SU-DHL-6 (cell line): ENCODE measurements around the gene MDK.
"Not testable (repeated sequence)": the region's sequence is repeated elsewhere in the genome, so short reads cannot be mapped to it uniquely, and the experiment has no call there.

Experiments
- H2AFZ ChIP-seq: fragments of 200-600 bp; sonication (generic); 2 replicates; pipeline ENCODE4 v1.6.1; 2014; ENCODE audit warnings: low read depth, mild to moderate bottlenecking, moderate library complexity, mixed read lengths, antibody characterized with exemption, low read length; ENCODE audit not compliant: severe bottlenecking
- H3F3A ChIP-seq: fragments of 200-600 bp; shearing (Covaris generic); 2 replicates; pipeline ENCODE4 v1.6.0; 2016; ENCODE audit warnings: antibody characterized with exemption, mild to moderate bottlenecking; ENCODE audit not compliant: insufficient read depth
- H3K27ac ChIP-seq: fragments of 200-600 bp; sonication (generic); 2 replicates; pipeline ENCODE4 v1.5.1; 2016; ENCODE audit warnings: low read depth, mild to moderate bottlenecking, low read length, moderate library complexity, mixed read lengths
- H3K27me3 ChIP-seq: fragments of 200-600 bp; sonication (generic), shearing (Covaris generic); 2 replicates; pipeline ENCODE4 v1.6.0; 2014; ENCODE audit warnings: mild to moderate bottlenecking, low read length
- H3K36me3 ChIP-seq: fragments of 200-600 bp; sonication (generic); 2 replicates; pipeline ENCODE4 v1.6.1; 2014; ENCODE audit warnings: mild to moderate bottlenecking, low read length, mixed read lengths
- H3K4me2 ChIP-seq: fragments of 300-600, 200-600 bp; shearing (Covaris generic), sonication (generic); 2 replicates; pipeline ENCODE4 v1.6.0; 2014; ENCODE audit warnings: low read length, low read depth, mild to moderate bottlenecking; ENCODE audit not compliant: poor library complexity, severe bottlenecking
- H3K4me3 ChIP-seq: fragments of 200-600 bp; sonication (generic); 2 replicates; pipeline ENCODE4 v1.5.1; 2014; ENCODE audit warnings: antibody characterized with exemption, low read length, mild to moderate bottlenecking, mixed read lengths; ENCODE audit not compliant: insufficient read depth, poor library complexity, severe bottlenecking
- H3K79me2 ChIP-seq: fragments of 200-600 bp; sonication (generic); 2 replicates; pipeline ENCODE4 v1.6.1; 2014; ENCODE audit warnings: mild to moderate bottlenecking, low read length, moderate library complexity; ENCODE audit not compliant: insufficient read depth
- H3K9ac ChIP-seq: fragments of 200-600 bp; sonication (generic); 2 replicates; pipeline ENCODE4 v1.7.0; 2014; ENCODE audit warnings: mild to moderate bottlenecking, low read length
- H3K9me2 ChIP-seq: fragments of 200-600 bp; sonication (generic); replicated peaks from 2 replicates; pipeline ENCODE4 v1.6.1; 2014; ENCODE audit warnings: low read length; ENCODE audit not compliant: insufficient read depth
- H3K9me3 ChIP-seq: fragments of 200-600 bp; sonication (generic); 2 replicates; pipeline ENCODE4 v1.6.1; 2014; ENCODE audit warnings: low read length, mixed read lengths; ENCODE audit not compliant: insufficient read depth
- H4K20me1 ChIP-seq: fragments of 200-600 bp; sonication (generic); 2 replicates; pipeline ENCODE4 v1.6.1; 2014; ENCODE audit warnings: low read depth, mild to moderate bottlenecking, antibody characterized with exemption, low read length, moderate library complexity, mixed read lengths
- CTCF ChIP-seq: fragments of 200-600 bp; sonication (generic); IDR thresholded peaks from one replicate; pipeline ENCODE4 v1.5.1; 2017; ENCODE audit warnings: antibody characterized with exemption, mild to moderate bottlenecking, low read length, moderate library complexity; ENCODE audit not compliant: insufficient read depth, poor library complexity, severe bottlenecking
- EZH2phosphoT487 ChIP-seq: fragments of 200-600 bp; sonication (generic), shearing (Covaris generic); conservative IDR thresholded peaks from 2 replicates; pipeline ENCODE4 v1.6.1; 2018; ENCODE audit warnings: mild to moderate bottlenecking, antibody characterized with exemption, low read length, moderate library complexity, mixed read lengths

The MDK gene

GRCh38 chr11:46378296-46378695 is 3.2 kb upstream of the MDK start:
- H2AFZ ChIP-seq = no peak overlapping the region
- TF ChIP-seq EZH2phosphoT487 (no peak), CTCF (no peak)
- no peaks in the 10 kb centered on the region for H3K9me2 ChIP-seq
- H3K36me3 ChIP-seq = no peaks in the 10 kb centered on the region
- H3K9me3 ChIP-seq = no peaks in the 10 kb centered on the region
- no peaks in the 10 kb centered on the region for H4K20me1 ChIP-seq
- H3K27ac ChIP-seq = no peak overlapping the region
- H3K27me3 ChIP-seq = no peaks in the 10 kb centered on the region
- no peaks in the 10 kb centered on the region for H3K79me2 ChIP-seq
- no peak overlapping the region for H3K9ac ChIP-seq
- H3K4me2 ChIP-seq = no peak overlapping the region
- no peak overlapping the region for H3K4me3 ChIP-seq
- H3F3A ChIP-seq = no peaks in the 10 kb centered on the region

GRCh38 chr11:46378811-46379481 is 2.5 kb upstream of the MDK start:
- H3K79me2 ChIP-seq = no peaks in the 10 kb centered on the region
- H3K9me3 ChIP-seq = no peaks in the 10 kb centered on the region
- H3K36me3 ChIP-seq = no peaks in the 10 kb centered on the region
- H3K4me2 ChIP-seq = no peak overlapping the region
- no peak overlapping the region for H3K9ac ChIP-seq
- TF ChIP-seq EZH2phosphoT487 = no peak
- TF ChIP-seq CTCF = no peak
- no peaks in the 10 kb centered on the region for H3F3A ChIP-seq
- H4K20me1 ChIP-seq = no peaks in the 10 kb centered on the region
- H3K27ac ChIP-seq = no peak overlapping the region
- H3K9me2 ChIP-seq = no peaks in the 10 kb centered on the region
- H3K27me3 ChIP-seq = no peaks in the 10 kb centered on the region
- H3K4me3 ChIP-seq = no peak overlapping the region
- H2AFZ ChIP-seq = no peak overlapping the region

- H2AFZ ChIP-seq, H3K4me2 ChIP-seq, H3K9ac ChIP-seq, H3K36me3 ChIP-seq, H3K27me3 ChIP-seq, H3K79me2 ChIP-seq, H3F3A ChIP-seq, H3K9me2 ChIP-seq, H3K4me3 ChIP-seq, H3K27ac ChIP-seq, H4K20me1 ChIP-seq, H3K9me3 ChIP-seq: not testable (repeated sequence)
Measured at GRCh38 chr11:46379482-46380293, 1.8 kb upstream of the MDK start.

- Histone ChIP-seq H3K27me3 (no peaks in the 10 kb centered on the region), H3F3A (no peaks in the 10 kb centered on the region), H3K4me2 (peak overlapping the region; percentile 13), H2AFZ (no peak overlapping the region), H3K36me3 (no peaks in the 10 kb centered on the region), H4K20me1 (no peaks in the 10 kb centered on the region), H3K79me2 (no peaks in the 10 kb centered on the region), H3K4me3 (no peak overlapping the region), H3K9me2 (no peaks in the 10 kb centered on the region), H3K9ac (no peak overlapping the region), H3K27ac (no peak overlapping the region), H3K9me3 (no peaks in the 10 kb centered on the region)
- TF ChIP-seq CTCF = no peak
- TF ChIP-seq EZH2phosphoT487 = no peak
Measured at GRCh38 chr11:46380340-46381047, 975 bp upstream of the MDK start.
